SK-N-SH (cell line): Measurements from ENCODE around the gene ADD1. TPM values are rescaled to one million over a fixed set of nuclear protein-coding genes. Genes with fewer than 3 reads are reported as not detected.
A peak's percentile ranks its signal among the peaks of the same experiment; 100 is the strongest.

Experiments used
- CTCF ChIA-PET: fragments of 300-600, 350-600 bp; formaldehyde crosslinking; extraction: SDS; loops from one replicate; lab custom pipeline; 2021; lab: Yijun Ruan, JAX
- POLR2A ChIA-PET: fragments of 350-600 bp; sonication (Branson Sonifier 250); formaldehyde crosslinking; extraction: SDS; loops from one replicate; lab custom pipeline; 2020; ENCODE audit warnings: antibody characterized with exemption, inconsistent platforms; lab: Yijun Ruan, JAX
- DNase-seq: peaks from one replicate; pipeline ENCODE4 v3.0.0; 2012
- H2AFZ ChIP-seq: fragments of 200-600 bp; sonication (generic); 2 replicates; pipeline ENCODE4 v1.8.1; 2016; ENCODE audit warnings: antibody characterized with exemption, mild to moderate bottlenecking, low read depth
- H3F3A ChIP-seq: fragments of 200-600 bp; sonication (generic); replicated peaks from 2 replicates; pipeline ENCODE3; 2016; ENCODE audit warnings: antibody characterized with exemption, mild to moderate bottlenecking; ENCODE audit not compliant: insufficient read depth
- H3K27ac ChIP-seq, 2 experiments: fragments of 200-500 bp in 1 of 2; fragments of 200-600 bp in 1 of 2; sonication (Bioruptor generic) in 1 of 2; sonication (generic), shearing (Covaris generic) in 1 of 2; 2 replicates each; pipeline versions ENCODE4 v1.5.1 to v1.6.1; 2014 to 2016; ENCODE audit warnings: low read depth in 2 of 2, inconsistent platforms in 1 of 2, low read length in 1 of 2, mild to moderate bottlenecking in 1 of 2, mixed read lengths in 1 of 2
- H3K27me3 ChIP-seq: fragments of 200-600 bp; sonication (generic), shearing (Covaris generic); 2 replicates; pipeline ENCODE4 v1.6.1; 2016; ENCODE audit warnings: mixed run types; ENCODE audit not compliant: insufficient read depth
- H3K36me3 ChIP-seq, 2 experiments: fragments of 200-500 bp in 1 of 2; fragments of 200-600 bp in 1 of 2; sonication (Bioruptor generic) in 1 of 2; sonication (generic) in 1 of 2; replicated peaks in 1 of 2; 2 replicates each; pipeline versions ENCODE3 to v1.5.1; 2014 to 2016; ENCODE audit warnings: low read length in 1 of 2, mild to moderate bottlenecking in 1 of 2; ENCODE audit not compliant: insufficient read depth in 2 of 2, control insufficient read depth in 1 of 2
- H3K4me1 ChIP-seq, 2 experiments: fragments of 200-500 bp in 1 of 2; fragments of 200-600 bp in 1 of 2; sonication (Bioruptor generic) in 1 of 2; sonication (generic), shearing (Covaris generic) in 1 of 2; 2 replicates each; pipeline versions ENCODE4 v1.5.1 to v1.6.1; 2014 to 2016; ENCODE audit warnings: low read depth in 1 of 2, low read length in 1 of 2, mixed run types in 1 of 2; ENCODE audit not compliant: insufficient read depth in 2 of 2, control insufficient read depth in 1 of 2
- H3K4me2 ChIP-seq: fragments of 200-600 bp; sonication (generic), shearing (Covaris generic); 2 replicates; pipeline ENCODE4 v1.6.1; 2017; ENCODE audit warnings: mixed run types
- H3K4me3 ChIP-seq, 2 experiments: fragments of 200-500 bp in 1 of 2; fragments of 200-600 bp in 1 of 2; sonication (Bioruptor generic) in 1 of 2; sonication (generic), shearing (Covaris generic) in 1 of 2; 2 replicates each; pipeline versions ENCODE4 v1.5.1 to v1.8.1; 2014 to 2016; ENCODE audit warnings: low read depth in 2 of 2, inconsistent platforms in 1 of 2, low read length in 1 of 2, mild to moderate bottlenecking in 1 of 2, mixed read lengths in 1 of 2, moderate library complexity in 1 of 2
- H3K79me2 ChIP-seq: fragments of 200-600 bp; sonication (generic); 2 replicates; pipeline ENCODE4 v1.8.1; 2017; ENCODE audit warnings: mild to moderate bottlenecking; ENCODE audit not compliant: insufficient read depth
- H3K9ac ChIP-seq: fragments of 200-600 bp; sonication (generic); 2 replicates; pipeline ENCODE4 v1.6.1; 2017; ENCODE audit warnings: mixed run types
- H3K9me2 ChIP-seq: fragments of 200-600 bp; sonication (generic); 2 replicates; pipeline ENCODE4 v1.6.1; 2017; ENCODE audit warnings: mixed run types
- H3K9me3 ChIP-seq: fragments of 200-600 bp; sonication (generic); 2 replicates; pipeline ENCODE4 v1.6.1; 2017; ENCODE audit warnings: mixed run types, mild to moderate bottlenecking, moderate library complexity
- H4K20me1 ChIP-seq: fragments of 200-600 bp; sonication (generic); 2 replicates; pipeline ENCODE4 v1.6.1; 2017; ENCODE audit warnings: mild to moderate bottlenecking, mixed run types; ENCODE audit not compliant: insufficient read depth
- FOXJ3 ChIP-seq: sonication (generic); formaldehyde crosslinking; IDR thresholded peaks from 2 replicates; pipeline ENCODE4 v1.5.1; 2020; ENCODE audit warnings: mild to moderate bottlenecking, missing genetic modification reagents
- GATA2 ChIP-seq: sonication (generic); formaldehyde crosslinking; IDR thresholded peaks from 2 replicates; pipeline ENCODE4 v1.5.0; 2020; ENCODE audit warnings: mild to moderate bottlenecking, missing genetic modification reagents
- MXI1 ChIP-seq: IDR thresholded peaks from 2 replicates; pipeline ENCODE4 v1.6.1; 2012; ENCODE audit warnings: mild to moderate bottlenecking, low read depth, low read length, improper control_type of control experiment
- TEAD4 ChIP-seq: IDR thresholded peaks from 2 replicates; pipeline ENCODE4 v1.4.0; 2012; ENCODE audit warnings: mild to moderate bottlenecking, borderline replicate concordance; ENCODE audit not compliant: insufficient read depth
- WGBS: methylation state at CpG from one replicate; pipeline ENCODE4 v1.1.6; 2017; ENCODE audit warnings: low lambda C conversion rate; 5-methylcytosine and 5-hydroxymethylcytosine counted together
- polyA plus RNA-seq, 3 experiments: library from polyadenylated mRNA; depleted of rRNA; stranded (reverse); fragments of >200 nt; gene quantifications; 2 replicates each; pipeline ENCODE4 v1.2.3, GENCODE V29; 2012
- TF ChIP-seq, protein P1 (sequence below): fragments of 150-350 bp; IDR thresholded peaks from 2 replicates; pipeline ENCODE4 v1.6.1; 2017; ENCODE audit warnings: antibody characterized with exemption, low read length, low read depth, borderline replicate concordance
- TF ChIP-seq, protein P2 (sequence below): IDR thresholded peaks from 2 replicates; pipeline ENCODE4 v1.4.0; 2012; ENCODE audit warnings: low read depth

ADD1 gene
- polyA plus RNA-seq, 1 of the 3 experiments (the other 2 are of a cell fraction) = 155 TPM

DNA sequence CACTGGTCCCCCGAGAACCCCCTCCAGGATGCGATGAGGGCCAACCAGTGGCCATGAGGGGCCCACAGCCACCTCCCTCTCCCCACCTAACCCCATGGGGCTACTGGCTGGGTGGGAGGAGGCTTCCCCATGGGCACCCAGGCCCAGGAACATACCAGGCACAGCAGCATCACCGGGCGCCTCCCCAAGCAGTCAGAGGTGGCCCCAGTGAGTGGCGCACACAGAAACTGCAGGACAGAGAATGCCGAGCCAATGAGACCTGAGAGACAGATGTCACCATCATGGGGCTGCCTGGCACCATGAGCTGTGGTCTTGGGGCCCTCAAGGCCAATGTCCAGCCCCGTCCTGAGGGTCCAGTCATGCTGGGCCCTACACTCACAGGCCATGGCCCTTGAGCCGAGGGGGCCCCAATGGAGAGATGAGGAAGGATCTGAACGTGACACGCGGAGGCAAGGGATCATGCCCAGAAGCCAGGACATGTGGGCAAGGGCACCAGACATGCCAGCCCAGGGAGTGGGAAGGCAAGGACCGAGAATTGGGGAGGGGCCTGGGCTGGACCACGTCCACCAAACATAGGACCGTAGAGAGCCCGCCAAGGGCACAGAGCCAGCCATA, 89.4 kb downstream of the ADD1 start:
- CTCF ChIA-PET = no interaction called here
- 28% methylated on average over 5 of the region's 15 CpGs for WGBS

DNA sequence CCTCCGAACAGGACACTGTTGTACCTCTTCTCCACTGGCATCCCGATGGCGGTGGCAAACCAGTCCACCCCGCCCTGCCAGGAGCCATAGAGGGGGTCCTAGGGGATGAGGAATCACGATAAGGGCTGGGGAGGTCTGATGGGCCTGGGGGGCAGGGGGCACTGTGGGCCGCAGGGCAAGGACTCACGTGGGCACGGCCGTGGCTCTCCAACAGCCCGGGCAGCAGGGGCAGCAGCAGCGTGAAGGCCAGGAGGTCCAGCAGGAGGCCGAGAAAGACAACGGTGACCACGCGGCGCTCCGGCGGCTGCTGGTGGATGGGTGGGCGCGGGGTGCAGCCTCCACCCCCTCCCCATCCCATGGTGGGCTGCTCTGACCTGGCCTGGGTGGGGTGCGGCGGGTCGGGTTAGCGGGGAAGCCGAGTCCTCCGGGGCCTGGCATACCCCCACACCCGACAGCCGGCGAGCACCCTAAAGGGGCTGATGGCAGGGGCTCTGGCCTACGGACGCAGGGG, 90.0 kb downstream of the ADD1 start:
- H3K79me2 ChIP-seq = peaks cover 48% of the 10 kb centered on the region
- peak overlapping the region; percentile 99 for H3K4me2 ChIP-seq
- 0 out of 2 replicates have a peak, but pooled peaks cover 19% of the 10 kb centered on the region for H4K20me1 ChIP-seq
- H3K9ac ChIP-seq = peak overlapping the region; percentile 65
- TF ChIP-seq, protein P1, sequence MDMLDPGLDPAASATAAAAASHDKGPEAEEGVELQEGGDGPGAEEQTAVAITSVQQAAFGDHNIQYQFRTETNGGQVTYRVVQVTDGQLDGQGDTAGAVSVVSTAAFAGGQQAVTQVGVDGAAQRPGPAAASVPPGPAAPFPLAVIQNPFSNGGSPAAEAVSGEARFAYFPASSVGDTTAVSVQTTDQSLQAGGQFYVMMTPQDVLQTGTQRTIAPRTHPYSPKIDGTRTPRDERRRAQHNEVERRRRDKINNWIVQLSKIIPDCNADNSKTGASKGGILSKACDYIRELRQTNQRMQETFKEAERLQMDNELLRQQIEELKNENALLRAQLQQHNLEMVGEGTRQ = no peak
- TF ChIP-seq GATA2 (CRISPR knock-in tag) = no peak
- no peak for TF ChIP-seq FOXJ3 (CRISPR knock-in tag)
- TF ChIP-seq, protein P2, sequence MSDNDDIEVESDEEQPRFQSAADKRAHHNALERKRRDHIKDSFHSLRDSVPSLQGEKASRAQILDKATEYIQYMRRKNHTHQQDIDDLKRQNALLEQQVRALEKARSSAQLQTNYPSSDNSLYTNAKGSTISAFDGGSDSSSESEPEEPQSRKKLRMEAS = peak; percentile 17; the same call in 1 of the 2 replicates
- no peak for TF ChIP-seq TEAD4
- H3K36me3 ChIP-seq = peaks cover 12 to 55% of the 10 kb centered on the region in 2 experiments
- peak overlapping the region; percentile 70 to 77 for H3K4me3 ChIP-seq
- WGBS = 28% methylated on average over 5 of the region's 31 CpGs
- no peak for DNase-seq
- H3K27ac ChIP-seq = peak overlapping the region; percentile 35 to 87; a peak in 3 of 4 replicates
- peaks cover 21% of the 10 kb centered on the region for H3F3A ChIP-seq
- no peaks in the 10 kb centered on the region for H3K27me3 ChIP-seq
- no peaks in the 10 kb centered on the region for H3K9me2 ChIP-seq
- H3K4me1 ChIP-seq = peaks cover 20 to 43% of the 10 kb centered on the region in 2 experiments
- ChIA-PET CTCF (no interaction called here), POLR2A (no interaction called here)
- no peak overlapping the region; the same call in 1 of the 2 replicates for H2AFZ ChIP-seq
- H3K9me3 ChIP-seq = no peaks in the 10 kb centered on the region

More for the DNA sequence above, 89.4 kb downstream of the ADD1 start:
- peaks cover 47% of the 10 kb centered on the region for H3K79me2 ChIP-seq
- peak overlapping the region; percentile 99 for H3K4me2 ChIP-seq
- TF ChIP-seq MXI1 (0 out of 2 replicates have a peak, but pooled peaks have one; percentile 21), FOXJ3 (CRISPR knock-in tag) (no peak)
- peaks cover 21% of the 10 kb centered on the region for H3F3A ChIP-seq
- H3K9me3 ChIP-seq = no peaks in the 10 kb centered on the region
- H3K4me1 ChIP-seq = peaks cover 20 to 43% of the 10 kb centered on the region in 2 experiments
- H3K36me3 ChIP-seq = peaks cover 9 to 60% of the 10 kb centered on the region in 2 experiments
- H4K20me1 ChIP-seq = 0 out of 2 replicates have a peak, but pooled peaks cover 19% of the 10 kb centered on the region
- H3K27me3 ChIP-seq = no peaks in the 10 kb centered on the region
- peak overlapping the region; percentile 70 to 77 for H3K4me3 ChIP-seq
- peak overlapping the region; percentile 35 to 87; a peak in 3 of 4 replicates for H3K27ac ChIP-seq
- H3K9me2 ChIP-seq = no peaks in the 10 kb centered on the region
- DNase-seq = peak; percentile 72
- POLR2A ChIA-PET = interaction anchor here (0.9 kb wide), 1 partner anchor 135 kb away, joined by 3 read pairs; no protein-coding TSS in a partner anchor
- H3K9ac ChIP-seq = peak overlapping the region; percentile 65
- H2AFZ ChIP-seq = no peak overlapping the region; the same call in 1 of the 2 replicates
